HFFc6 (cell line): ENCODE data around the gene KIF1B. TPM values are rescaled to one million over a fixed set of nuclear protein-coding genes. Genes with fewer than 3 reads are reported as not detected.

ENCODE experiments used
- DNase-seq: peaks from one replicate; pipeline ENCODE4 v3.0.0-alpha.2; 2018
- H3K27ac Mint-ChIP-seq: 2 replicates; pipeline ENCODE4 v1.8.0; 2020; ENCODE audit warnings: mild to moderate bottlenecking, mixed read lengths
- H3K27me3 Mint-ChIP-seq: 2 replicates; pipeline ENCODE4 v1.8.0; 2021; ENCODE audit warnings: mild to moderate bottlenecking, moderate library complexity, mixed read lengths; ENCODE audit not compliant: insufficient read depth
- H3K36me3 Mint-ChIP-seq: 2 replicates; pipeline ENCODE4 v1.8.0; 2021; ENCODE audit warnings: low read depth, mixed read lengths
- H3K4me1 Mint-ChIP-seq: 2 replicates; pipeline ENCODE4 v1.8.0; 2020; ENCODE audit warnings: low read depth, mixed read lengths
- H3K4me3 Mint-ChIP-seq: 2 replicates; pipeline ENCODE4 v1.8.0; 2020; ENCODE audit warnings: mild to moderate bottlenecking, moderate library complexity, mixed read lengths
- H3K9me3 Mint-ChIP-seq: 2 replicates; pipeline ENCODE4 v1.8.0; 2020; ENCODE audit warnings: mild to moderate bottlenecking, mixed read lengths
- CTCF ChIP-seq: fragments of 200-600 bp; sonication (generic); IDR thresholded peaks from 2 replicates; pipeline ENCODE4 v1.5.0; 2021; ENCODE audit warnings: antibody characterized with exemption, mild to moderate bottlenecking
- total RNA-seq, 6 experiments: library from RNA; stranded (reverse); fragmentation: NEBNext Ultra II Directional; extraction: Animal tissue kit (Norgen Biotek cat#: 25700); gene quantifications; 2 replicates in 1 of 6; 3 replicates in 5 of 6; pipeline ENCODE4 v1.2.3, GENCODE V29; 2021

KIF1B gene
- total RNA-seq, 6 experiments from 2014 or later, result 35.2 to 41.6 (median 39.3) TPM

- no peak for DNase-seq
- Mint-ChIP-seq H3K4me1 (peaks cover 43% of the 10 kb centered on the region), H3K9me3 (no peaks in the 10 kb centered on the region), H3K27me3 (no peaks in the 10 kb centered on the region; the same call in 1 of the 2 replicates), H3K36me3 (peaks cover 12% of the 10 kb centered on the region), H3K27ac (peak overlapping the region; percentile 42), H3K4me3 (no peak overlapping the region)
- TF ChIP-seq CTCF, result no peak
These were observed 173.3 kb downstream of the KIF1B start for GRCh38 chr1:10383630-10384029.

DNA sequence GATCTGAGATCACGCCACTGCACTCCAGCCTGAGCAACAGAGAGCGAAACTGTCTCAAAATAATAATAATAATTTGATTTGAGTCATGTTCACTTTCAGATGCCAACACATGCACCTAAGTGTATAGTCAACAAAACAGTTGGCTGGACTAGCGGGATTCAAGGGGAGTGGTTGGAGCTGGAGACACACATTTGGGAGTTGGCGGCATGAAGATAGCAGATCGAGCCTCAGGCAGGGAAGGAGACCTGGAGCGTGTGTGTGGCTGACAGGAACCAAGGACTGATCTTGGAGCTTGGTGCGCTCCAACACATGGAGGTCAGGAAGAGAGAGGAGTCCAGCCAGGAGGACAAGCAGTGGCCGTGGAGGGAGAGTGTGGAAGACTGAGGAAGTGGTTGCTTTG lies 173.8 kb downstream of the KIF1B start:
- no peak for DNase-seq
- Mint-ChIP-seq H3K4me1 (peaks cover 40% of the 10 kb centered on the region), H3K9me3 (no peaks in the 10 kb centered on the region), H3K27me3 (no peaks in the 10 kb centered on the region; the same call in 1 of the 2 replicates), H3K36me3 (peaks cover 10% of the 10 kb centered on the region), H3K27ac (no peak overlapping the region), H3K4me3 (no peak overlapping the region)
- TF ChIP-seq CTCF, result no peak

GRCh38 chr1:10386761-10387676 lies 176.6 kb downstream of the KIF1B start:
- H3K4me1 Mint-ChIP-seq, result peaks cover 22% of the 10 kb centered on the region
- H3K27ac Mint-ChIP-seq, result peak overlapping the region; percentile 97
- H3K4me3 Mint-ChIP-seq, result peak overlapping the region; percentile 71
- H3K9me3 Mint-ChIP-seq, result no peaks in the 10 kb centered on the region
- H3K27me3 Mint-ChIP-seq, result peaks cover 2% of the 10 kb centered on the region
- TF ChIP-seq CTCF, result no peak
- DNase-seq, result no peak
- H3K36me3 Mint-ChIP-seq, result peaks cover 10% of the 10 kb centered on the region

GRCh38 chr1:10387677-10388386 lies 177.5 kb downstream of the KIF1B start:
- Mint-ChIP-seq H3K27ac (peak overlapping the region; percentile 97), H3K36me3 (peaks cover 10% of the 10 kb centered on the region), H3K9me3 (no peaks in the 10 kb centered on the region), H3K27me3 (peaks cover 3% of the 10 kb centered on the region), H3K4me1 (peaks cover 22% of the 10 kb centered on the region), H3K4me3 (peak overlapping the region; percentile 71)
- peak; percentile 80 for DNase-seq
- peak; percentile 27; the same call in 1 of the 2 replicates for TF ChIP-seq CTCF

DNA sequence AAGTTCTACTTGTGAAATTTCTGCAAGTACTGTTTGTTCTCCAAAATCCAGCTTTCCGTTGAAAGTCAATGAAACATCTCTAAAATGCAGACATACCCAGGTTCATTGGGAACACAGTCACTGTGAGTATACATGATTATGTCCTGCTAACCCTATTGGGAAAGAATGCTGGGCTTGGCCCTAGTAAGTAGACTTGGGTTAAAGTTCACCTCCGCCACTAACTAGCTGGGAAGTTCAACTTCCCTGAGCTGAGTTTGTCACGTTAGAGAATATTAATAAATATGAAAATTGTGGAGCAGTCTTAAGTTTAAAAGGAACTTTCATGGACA lies 178.0 kb downstream of the KIF1B start:
- Mint-ChIP-seq H3K9me3 (no peaks in the 10 kb centered on the region), H3K4me1 (peaks cover 22% of the 10 kb centered on the region), H3K36me3 (peaks cover 8% of the 10 kb centered on the region), H3K27ac (peak overlapping the region; percentile 97), H3K4me3 (peak overlapping the region; percentile 71), H3K27me3 (peaks cover 3% of the 10 kb centered on the region)
- no peak for TF ChIP-seq CTCF
- DNase-seq, result no peak
